GM12872 (cell line): ENCODE results near the gene GOLGA5.

ENCODE experiments used
- CTCF ChIP-seq: IDR thresholded peaks from 3 replicates; pipeline ENCODE4 v1.5.1; 2011; ENCODE audit warnings: low read depth, mild to moderate bottlenecking, low read length, moderate library complexity; ENCODE audit not compliant: insufficient read depth

GOLGA5 gene

GRCh38 chr14:92789457-92790089, 4.5 kb upstream of the GOLGA5 start:
- TF ChIP-seq CTCF, result no peak

- TF ChIP-seq CTCF, result no peak
These were observed 1.2 kb upstream of the GOLGA5 start for GRCh38 chr14:92792885-92793284.

- TF ChIP-seq CTCF, result no peak
These were observed 439 bp downstream of the GOLGA5 start for GRCh38 chr14:92794547-92794941.

GRCh38 chr14:92794961-92795360, 856 bp downstream of the GOLGA5 start:
- no peak for TF ChIP-seq CTCF

GRCh38 chr14:92797935-92798653, 4.0 kb downstream of the GOLGA5 start:
- TF ChIP-seq CTCF, result no peak

GRCh38 chr14:92798811-92799210, 4.7 kb downstream of the GOLGA5 start:
- no peak for TF ChIP-seq CTCF

- no peak for TF ChIP-seq CTCF
These were observed 5.9 kb downstream of the GOLGA5 start for GRCh38 chr14:92800012-92800411.
